ENCODE data around the gene CFAP221.

GRCh38 chr2:119662297-119662696 is 118.0 kb downstream of the CFAP221 start:
- TF ChIP-seq CTCF (IDR thresholded peaks at IDR 0.05), result no peak
- no peak for TF ChIP-seq POLR2A (IDR thresholded peaks at IDR 0.05)

Data from uterus (tissue), 2 donors.